Uterus (tissue), 2 donors: ENCODE data around the gene LRP8.

ENCODE experiments used
- POLR2A ChIP-seq, 2 donors: fragments of 450-650 bp; IDR thresholded peaks; one replicate each; pipeline ENCODE4 v1.6.1; 2016; ENCODE audit warnings: antibody characterized with exemption in 2 of 2, mild to moderate bottlenecking in 1 of 2, moderate library complexity in 1 of 2
- TF ChIP-seq, protein P1 (sequence below), 4 experiments: fragments of 200-600 bp in 2 of 4; fragments of 450-650 bp in 2 of 4; sonication (generic) in 2 of 4; IDR thresholded peaks; one replicate each; pipeline ENCODE4 v1.5.1; 2016 to 2019; ENCODE audit warnings: antibody characterized with exemption in 4 of 4, mild to moderate bottlenecking in 2 of 4, moderate library complexity in 1 of 4

DNA sequence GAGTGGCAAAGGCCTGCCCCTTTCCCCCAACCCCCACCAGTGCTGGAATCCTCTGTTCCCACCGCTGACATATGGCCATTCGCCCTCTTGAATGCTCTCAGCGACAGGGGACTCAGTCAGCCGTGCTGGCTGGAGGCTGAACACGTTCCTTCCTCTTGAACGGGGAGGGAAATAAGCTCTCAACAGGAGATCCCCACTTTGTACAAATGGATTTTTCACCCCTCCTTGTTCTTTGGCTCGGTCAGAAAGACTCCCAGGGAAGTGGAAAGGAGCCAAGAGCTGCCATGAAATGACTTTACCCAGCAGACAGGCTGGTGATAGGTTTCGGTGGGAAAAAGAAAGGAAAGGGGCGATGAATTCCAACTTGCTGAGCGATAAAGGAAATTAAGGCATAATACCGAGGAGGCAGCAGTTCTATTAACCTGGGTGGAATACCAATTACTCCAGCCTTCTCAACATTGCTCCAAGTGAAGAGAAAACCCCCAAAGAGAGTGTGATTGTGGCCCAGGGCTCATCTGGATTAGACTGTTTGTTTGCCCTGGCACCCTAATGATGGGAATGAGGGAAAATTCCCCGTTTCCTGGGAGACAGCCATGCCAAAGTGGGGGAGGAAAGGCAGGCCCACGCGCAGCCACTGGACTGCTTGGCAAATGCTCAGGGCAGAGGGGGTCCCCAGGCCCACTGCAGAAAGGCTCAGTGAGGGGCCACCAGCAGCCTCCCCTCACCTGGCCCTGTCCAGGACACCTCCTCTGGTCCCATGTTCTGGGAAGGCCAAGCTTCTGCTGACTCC, 23.9 kb downstream of the LRP8 start:
- TF ChIP-seq, protein P1, sequence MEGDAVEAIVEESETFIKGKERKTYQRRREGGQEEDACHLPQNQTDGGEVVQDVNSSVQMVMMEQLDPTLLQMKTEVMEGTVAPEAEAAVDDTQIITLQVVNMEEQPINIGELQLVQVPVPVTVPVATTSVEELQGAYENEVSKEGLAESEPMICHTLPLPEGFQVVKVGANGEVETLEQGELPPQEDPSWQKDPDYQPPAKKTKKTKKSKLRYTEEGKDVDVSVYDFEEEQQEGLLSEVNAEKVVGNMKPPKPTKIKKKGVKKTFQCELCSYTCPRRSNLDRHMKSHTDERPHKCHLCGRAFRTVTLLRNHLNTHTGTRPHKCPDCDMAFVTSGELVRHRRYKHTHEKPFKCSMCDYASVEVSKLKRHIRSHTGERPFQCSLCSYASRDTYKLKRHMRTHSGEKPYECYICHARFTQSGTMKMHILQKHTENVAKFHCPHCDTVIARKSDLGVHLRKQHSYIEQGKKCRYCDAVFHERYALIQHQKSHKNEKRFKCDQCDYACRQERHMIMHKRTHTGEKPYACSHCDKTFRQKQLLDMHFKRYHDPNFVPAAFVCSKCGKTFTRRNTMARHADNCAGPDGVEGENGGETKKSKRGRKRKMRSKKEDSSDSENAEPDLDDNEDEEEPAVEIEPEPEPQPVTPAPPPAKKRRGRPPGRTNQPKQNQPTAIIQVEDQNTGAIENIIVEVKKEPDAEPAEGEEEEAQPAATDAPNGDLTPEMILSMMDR (IDR thresholded peaks at IDR 0.05), result no peak
- TF ChIP-seq POLR2A (IDR thresholded peaks at IDR 0.05), result no peak
